LoVo (cell line): Measurements from ENCODE around the gene CLEC4F.
A peak's percentile ranks its signal among the peaks of the same experiment; 100 is the strongest.

Source experiments
- DNase-seq: peaks from one replicate; pipeline ENCODE4 v3.0.0-alpha.2; 2016; ENCODE audit warnings: low spot score

Gene CLEC4F

GRCh38 chr2:70820499-70820898 lies at the start of gene CLEC4F:
Gene CLEC4F, minus strand, starts transcription at chr2:70820599. Its CDS starts 76 bp downstream, at chr2:70820523.
- DNase-seq = no peak

GRCh38 chr2:70868970-70869369 lies 48.6 kb upstream of the CLEC4F start:
- no peak for DNase-seq

- DNase-seq = peak; percentile 85
Measured at GRCh38 chr2:70861777-70862625, 41.6 kb upstream of the CLEC4F start.

GRCh38 chr2:70855667-70856066 lies 35.3 kb upstream of the CLEC4F start:
- DNase-seq = no peak

- DNase-seq = no peak
Measured at GRCh38 chr2:70854411-70854810, 34.0 kb upstream of the CLEC4F start.

- no peak for DNase-seq
Measured at GRCh38 chr2:70852824-70853223, 32.4 kb upstream of the CLEC4F start.

- no peak for DNase-seq
Measured at GRCh38 chr2:70851704-70852103, 31.3 kb upstream of the CLEC4F start.

GRCh38 chr2:70850925-70851324 lies 30.5 kb upstream of the CLEC4F start:
- no peak for DNase-seq

GRCh38 chr2:70842401-70842800 lies 22.0 kb upstream of the CLEC4F start:
- no peak for DNase-seq

GRCh38 chr2:70837980-70838925 lies 17.9 kb upstream of the CLEC4F start:
- no peak for DNase-seq

GRCh38 chr2:70835643-70836042 lies 15.2 kb upstream of the CLEC4F start, which contains the start of gene CD207:
Gene CD207, minus strand, starts transcription at chr2:70835816. Its CDS starts 40 bp downstream, at chr2:70835776.
- no peak for DNase-seq

GRCh38 chr2:70834881-70835280 lies 14.5 kb upstream of the CLEC4F start:
- DNase-seq = no peak

- no peak for DNase-seq
Measured at GRCh38 chr2:70834106-70834505, 13.7 kb upstream of the CLEC4F start.

- DNase-seq = no peak
Measured at GRCh38 chr2:70833246-70833645, 12.8 kb upstream of the CLEC4F start.

GRCh38 chr2:70832386-70832785 lies 12.0 kb upstream of the CLEC4F start:
- DNase-seq = no peak

- DNase-seq = no peak
Measured at GRCh38 chr2:70831861-70832260, 11.5 kb upstream of the CLEC4F start.

GRCh38 chr2:70830366-70830765 lies 10.0 kb upstream of the CLEC4F start:
- DNase-seq = no peak

- no peak for DNase-seq
Measured at GRCh38 chr2:70829916-70830315, 9.5 kb upstream of the CLEC4F start.

- no peak for DNase-seq
Measured at GRCh38 chr2:70828914-70829824, 8.8 kb upstream of the CLEC4F start.

GRCh38 chr2:70828115-70828514 lies 7.7 kb upstream of the CLEC4F start:
- no peak for DNase-seq

- DNase-seq = no peak
Measured at GRCh38 chr2:70827388-70827787, 7.0 kb upstream of the CLEC4F start.
